Measurements from ENCODE around the gene EPHB2.

Gene EPHB2

GRCh38 chr1:22920734-22921451, 210.3 kb downstream of the EPHB2 start:
- no peak overlapping the region for H3K4me3 ChIP-seq (ENCODE audit: control insufficient read depth in 1 of 7, extremely low read depth in 1 of 7, insufficient read depth in 4 of 7, low read depth in 2 of 7, low read length in 6 of 7)
- CTCF ChIA-PET, result interaction anchor here (0.6 to 1.6 kb wide), 3 partner anchors 9 to 217 kb away, joined by 3 to 6 read pairs (median 3); no protein-coding TSS in a partner anchor
- 84% methylated on average over 5 of the region's 8 CpGs for WGBS (ENCODE audit: insufficient coverage)

GRCh38 chr1:22921452-22922126, 210.9 kb downstream of the EPHB2 start:
- 100% methylated on average over 4 of the region's 8 CpGs for WGBS (ENCODE audit: insufficient coverage)
- POLR2A ChIA-PET, result interaction anchor here (0.7 kb wide), 1 partner anchor 9 kb away, joined by 5 read pairs; no protein-coding TSS in a partner anchor
- CTCF ChIA-PET, result interaction anchor here (1.6 kb wide), 1 partner anchor 8 kb away, joined by 6 read pairs; no protein-coding TSS in a partner anchor
- DNase-seq, result no peak
- Histone ChIP-seq H3K4me3 (ENCODE audit: control insufficient read depth in 1 of 7, extremely low read depth in 1 of 7, insufficient read depth in 4 of 7, low read depth in 2 of 7, low read length in 6 of 7) (no peak overlapping the region), H3K36me3 (ENCODE audit: control insufficient read depth in 4 of 4, insufficient read depth in 4 of 4, low read length in 3 of 4) (no peaks in the 10 kb centered on the region), H3K9me3 (ENCODE audit: control extremely low read depth in 1 of 5, control insufficient read depth in 4 of 5, insufficient read depth in 2 of 5, low read depth in 1 of 5, low read length in 4 of 5) (no peaks in the 10 kb centered on the region), H3K4me1 (ENCODE audit: control extremely low read depth in 1 of 4, control insufficient read depth in 4 of 4, insufficient read depth in 4 of 4, low read length in 3 of 4) (no peaks in the 10 kb centered on the region), H3K27me3 (replicated peaks in 2 of 5; ENCODE audit: control insufficient read depth in 4 of 5, insufficient read depth in 5 of 5, low read length in 4 of 5) (peaks cover 0 to 5% (median 2%) of the 10 kb centered on the region in 5 experiments), H3K27ac (ENCODE audit: insufficient read depth in 1 of 2, low read depth in 1 of 2, low read length in 2 of 2, poor library complexity in 1 of 2, severe bottlenecking in 2 of 2) (no peak overlapping the region)

More at GRCh38 chr1:22920734-22921451, 210.3 kb downstream of the EPHB2 start:
- POLR2A ChIA-PET, result interaction anchor here (0.7 kb wide), 1 partner anchor 8 kb away, joined by 5 read pairs; no protein-coding TSS in a partner anchor
- Histone ChIP-seq H3K4me1 (ENCODE audit: control extremely low read depth in 1 of 4, control insufficient read depth in 4 of 4, insufficient read depth in 4 of 4, low read length in 3 of 4) (no peaks in the 10 kb centered on the region), H3K36me3 (ENCODE audit: control insufficient read depth in 4 of 4, insufficient read depth in 4 of 4, low read length in 3 of 4) (no peaks in the 10 kb centered on the region), H3K27ac (ENCODE audit: insufficient read depth in 1 of 2, low read depth in 1 of 2, low read length in 2 of 2, poor library complexity in 1 of 2, severe bottlenecking in 2 of 2) (no peak overlapping the region), H3K27me3 (replicated peaks in 2 of 5; ENCODE audit: control insufficient read depth in 4 of 5, insufficient read depth in 5 of 5, low read length in 4 of 5) (peaks cover 0 to 8% (median 2%) of the 10 kb centered on the region in 5 experiments), H3K9me3 (ENCODE audit: control extremely low read depth in 1 of 5, control insufficient read depth in 4 of 5, insufficient read depth in 2 of 5, low read depth in 1 of 5, low read length in 4 of 5) (no peaks in the 10 kb centered on the region)
- no peak for DNase-seq

GRCh38 chr1:22922640-22923039, 212.0 kb downstream of the EPHB2 start:
- H3K27me3 ChIP-seq (replicated peaks in 2 of 5; ENCODE audit: control insufficient read depth in 4 of 5, insufficient read depth in 5 of 5, low read length in 4 of 5), result peaks cover 0 to 10% (median 2%) of the 10 kb centered on the region in 5 experiments
- H3K27ac ChIP-seq (ENCODE audit: insufficient read depth in 1 of 2, low read depth in 1 of 2, low read length in 2 of 2, poor library complexity in 1 of 2, severe bottlenecking in 2 of 2), result no peak overlapping the region
- H3K36me3 ChIP-seq (ENCODE audit: control insufficient read depth in 4 of 4, insufficient read depth in 4 of 4, low read length in 3 of 4), result no peaks in the 10 kb centered on the region
- 100% methylated on average over 1 of the region's 1 CpG for WGBS (ENCODE audit: insufficient coverage)
- CTCF ChIA-PET, result no interaction called here
- POLR2A ChIA-PET, result interaction anchor here (0.6 kb wide), 1 partner anchor 609 kb away, joined by 3 read pairs; no protein-coding TSS in a partner anchor
- H3K4me3 ChIP-seq (ENCODE audit: control insufficient read depth in 1 of 7, extremely low read depth in 1 of 7, insufficient read depth in 4 of 7, low read depth in 2 of 7, low read length in 6 of 7), result no peak overlapping the region
- DNase-seq, result no peak
- H3K4me1 ChIP-seq (ENCODE audit: control extremely low read depth in 1 of 4, control insufficient read depth in 4 of 4, insufficient read depth in 4 of 4, low read length in 3 of 4), result no peaks in the 10 kb centered on the region
- no peaks in the 10 kb centered on the region for H3K9me3 ChIP-seq (ENCODE audit: control extremely low read depth in 1 of 5, control insufficient read depth in 4 of 5, insufficient read depth in 2 of 5, low read depth in 1 of 5, low read length in 4 of 5)

- peak in 2 of 3 donors; percentile 4 to 10 for DNase-seq
- no peaks in the 10 kb centered on the region for H3K4me1 ChIP-seq (ENCODE audit: control extremely low read depth in 1 of 4, control insufficient read depth in 4 of 4, insufficient read depth in 4 of 4, low read length in 3 of 4)
- no peak overlapping the region for H3K4me3 ChIP-seq (ENCODE audit: control insufficient read depth in 1 of 7, extremely low read depth in 1 of 7, insufficient read depth in 4 of 7, low read depth in 2 of 7, low read length in 6 of 7)
- no peak overlapping the region for H3K27ac ChIP-seq (ENCODE audit: insufficient read depth in 1 of 2, low read depth in 1 of 2, low read length in 2 of 2, poor library complexity in 1 of 2, severe bottlenecking in 2 of 2)
- WGBS (ENCODE audit: insufficient coverage), result 95% methylated on average over 7 of the region's 9 CpGs
- ChIA-PET POLR2A (no interaction called here), CTCF (interaction anchor here (1.0 kb wide), 1 partner anchor 220 kb away, joined by 3 read pairs; no protein-coding TSS in a partner anchor)
- H3K9me3 ChIP-seq (ENCODE audit: control extremely low read depth in 1 of 5, control insufficient read depth in 4 of 5, insufficient read depth in 2 of 5, low read depth in 1 of 5, low read length in 4 of 5), result no peaks in the 10 kb centered on the region
- no peaks in the 10 kb centered on the region for H3K36me3 ChIP-seq (ENCODE audit: control insufficient read depth in 4 of 4, insufficient read depth in 4 of 4, low read length in 3 of 4)
- peaks cover 0 to 14% (median 0%) of the 10 kb centered on the region in 5 experiments for H3K27me3 ChIP-seq (replicated peaks in 2 of 5; ENCODE audit: control insufficient read depth in 4 of 5, insufficient read depth in 5 of 5, low read length in 4 of 5)
These were observed 214.5 kb downstream of the EPHB2 start for GRCh38 chr1:22925111-22925510.

GRCh38 chr1:22930240-22930912, 219.7 kb downstream of the EPHB2 start:
- Histone ChIP-seq H3K36me3 (ENCODE audit: control insufficient read depth in 4 of 4, insufficient read depth in 4 of 4, low read length in 3 of 4) (no peaks in the 10 kb centered on the region), H3K27ac (ENCODE audit: insufficient read depth in 1 of 2, low read depth in 1 of 2, low read length in 2 of 2, poor library complexity in 1 of 2, severe bottlenecking in 2 of 2) (no peak overlapping the region), H3K9me3 (ENCODE audit: control extremely low read depth in 1 of 5, control insufficient read depth in 4 of 5, insufficient read depth in 2 of 5, low read depth in 1 of 5, low read length in 4 of 5) (no peaks in the 10 kb centered on the region), H3K4me1 (ENCODE audit: control extremely low read depth in 1 of 4, control insufficient read depth in 4 of 4, insufficient read depth in 4 of 4, low read length in 3 of 4) (no peaks in the 10 kb centered on the region), H3K27me3 (replicated peaks in 2 of 5; ENCODE audit: control insufficient read depth in 4 of 5, insufficient read depth in 5 of 5, low read length in 4 of 5) (peaks cover 0 to 12% (median 0%) of the 10 kb centered on the region in 5 experiments), H3K4me3 (ENCODE audit: control insufficient read depth in 1 of 7, extremely low read depth in 1 of 7, insufficient read depth in 4 of 7, low read depth in 2 of 7, low read length in 6 of 7) (no peak overlapping the region)
- WGBS (ENCODE audit: insufficient coverage), result 48% methylated on average over 4 of the region's 11 CpGs
- ChIA-PET CTCF (interaction anchor here (0.9 to 2.0 kb wide), 10 partner anchors 9 to 799 kb away, joined by 3 to 11 read pairs (median 4); no protein-coding TSS in a partner anchor), POLR2A (no interaction called here)
- DNase-seq, result peak; percentile 34 to 52 (median 41)

GRCh38 chr1:22932803-22933470, 222.3 kb downstream of the EPHB2 start:
- Histone ChIP-seq H3K4me1 (ENCODE audit: control extremely low read depth in 1 of 4, control insufficient read depth in 4 of 4, insufficient read depth in 4 of 4, low read length in 3 of 4) (no peaks in the 10 kb centered on the region), H3K36me3 (ENCODE audit: control insufficient read depth in 4 of 4, insufficient read depth in 4 of 4, low read length in 3 of 4) (no peaks in the 10 kb centered on the region), H3K9me3 (ENCODE audit: control extremely low read depth in 1 of 5, control insufficient read depth in 4 of 5, insufficient read depth in 2 of 5, low read depth in 1 of 5, low read length in 4 of 5) (no peaks in the 10 kb centered on the region), H3K4me3 (ENCODE audit: control insufficient read depth in 1 of 7, extremely low read depth in 1 of 7, insufficient read depth in 4 of 7, low read depth in 2 of 7, low read length in 6 of 7) (no peak overlapping the region), H3K27ac (ENCODE audit: insufficient read depth in 1 of 2, low read depth in 1 of 2, low read length in 2 of 2, poor library complexity in 1 of 2, severe bottlenecking in 2 of 2) (no peak overlapping the region), H3K27me3 (replicated peaks in 2 of 5; ENCODE audit: control insufficient read depth in 4 of 5, insufficient read depth in 5 of 5, low read length in 4 of 5) (peaks cover 0 to 3% (median 0%) of the 10 kb centered on the region in 5 experiments)
- WGBS (ENCODE audit: insufficient coverage), result 56% methylated on average over 3 of the region's 4 CpGs
- POLR2A ChIA-PET, result interaction anchor here (0.6 kb wide), 1 partner anchor 721 kb away, joined by 4 read pairs; no protein-coding TSS in a partner anchor
- no peak for DNase-seq
- CTCF ChIA-PET, result interaction anchor here (2.3 kb wide), 1 partner anchor 228 kb away, joined by 9 read pairs; no protein-coding TSS in a partner anchor
